ENCODE measurements around the gene MBOAT2. TPM values are rescaled to one million over a fixed set of nuclear protein-coding genes. Genes with fewer than 3 reads are reported as not detected.

MBOAT2 gene
- total and polyA plus RNA-seq, 2 donors (not counting 1 experiment from before 2014, with no cell fraction given): 0.24 to 1.3 TPM

DNA sequence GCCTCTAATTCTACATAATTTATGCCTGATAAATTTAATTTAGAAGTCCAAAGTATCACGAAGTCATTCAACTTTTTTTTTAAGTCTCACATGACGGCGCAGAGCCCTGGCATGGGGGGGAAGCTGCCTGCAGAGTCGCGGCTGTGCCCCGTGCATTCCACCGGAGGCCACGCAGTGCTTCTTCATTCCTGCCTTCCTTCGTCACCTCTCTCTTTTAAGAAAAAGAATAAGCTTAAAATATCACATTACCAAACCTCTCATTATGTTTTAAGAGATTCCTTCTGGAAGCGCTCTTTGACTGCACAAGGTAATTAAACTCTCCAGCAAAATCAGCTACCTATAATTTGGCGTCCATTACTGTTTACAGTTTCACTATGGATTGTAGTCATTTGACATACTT is 145.8 kb downstream of the MBOAT2 start:
- TF ChIP-seq, protein P1, sequence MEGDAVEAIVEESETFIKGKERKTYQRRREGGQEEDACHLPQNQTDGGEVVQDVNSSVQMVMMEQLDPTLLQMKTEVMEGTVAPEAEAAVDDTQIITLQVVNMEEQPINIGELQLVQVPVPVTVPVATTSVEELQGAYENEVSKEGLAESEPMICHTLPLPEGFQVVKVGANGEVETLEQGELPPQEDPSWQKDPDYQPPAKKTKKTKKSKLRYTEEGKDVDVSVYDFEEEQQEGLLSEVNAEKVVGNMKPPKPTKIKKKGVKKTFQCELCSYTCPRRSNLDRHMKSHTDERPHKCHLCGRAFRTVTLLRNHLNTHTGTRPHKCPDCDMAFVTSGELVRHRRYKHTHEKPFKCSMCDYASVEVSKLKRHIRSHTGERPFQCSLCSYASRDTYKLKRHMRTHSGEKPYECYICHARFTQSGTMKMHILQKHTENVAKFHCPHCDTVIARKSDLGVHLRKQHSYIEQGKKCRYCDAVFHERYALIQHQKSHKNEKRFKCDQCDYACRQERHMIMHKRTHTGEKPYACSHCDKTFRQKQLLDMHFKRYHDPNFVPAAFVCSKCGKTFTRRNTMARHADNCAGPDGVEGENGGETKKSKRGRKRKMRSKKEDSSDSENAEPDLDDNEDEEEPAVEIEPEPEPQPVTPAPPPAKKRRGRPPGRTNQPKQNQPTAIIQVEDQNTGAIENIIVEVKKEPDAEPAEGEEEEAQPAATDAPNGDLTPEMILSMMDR (IDR thresholded peaks at IDR 0.05): no peak
- no peak for TF ChIP-seq EZH2 (IDR thresholded peaks at IDR 0.05; ENCODE audit: borderline replicate concordance, insufficient read depth, low read depth, low read length, poor library complexity, severe bottlenecking)
- no peaks in the 10 kb centered on the region for H3K9me3 ChIP-seq (ENCODE audit: control extremely low read depth in 1 of 3, control insufficient read depth in 2 of 3, insufficient read depth in 1 of 3, low read length in 2 of 3)
- no peaks in the 10 kb centered on the region for H3K4me1 ChIP-seq (ENCODE audit: control insufficient read depth in 2 of 2, insufficient read depth in 2 of 2, low read length in 2 of 2)
- H3K4me2 ChIP-seq (replicated peaks; ENCODE audit: low read depth, low read length, poor library complexity, severe bottlenecking): no peak overlapping the region
- Mint-ChIP-seq H3K27me3 (no peaks in the 10 kb centered on the region), H3K9me3 (ENCODE audit: insufficient read depth) (no peaks in the 10 kb centered on the region), H3K4me1 (no peaks in the 10 kb centered on the region), H3K4me3 (no peak overlapping the region), H3K27ac (no peak overlapping the region)
- 98% methylated on average over 5 of the region's 11 CpGs for WGBS (ENCODE audit: insufficient coverage)
- DNase-seq (no peak), ATAC-seq (ENCODE audit: low read depth) (no peak)
- POLR2A ChIA-PET: no interaction called here
- H3K9ac ChIP-seq (ENCODE audit: low read length): no peak overlapping the region
- intact Hi-C loops (cut with micrococcal nuclease): no loop called here
- no peaks in the 10 kb centered on the region for H3K27me3 ChIP-seq (replicated peaks in 1 of 4; ENCODE audit: control extremely low read depth in 1 of 4, control insufficient read depth in 3 of 4, insufficient read depth in 4 of 4, low read length in 3 of 4)
- CTCF ChIA-PET: no interaction called here
- no peaks in the 10 kb centered on the region for H4K20me1 ChIP-seq (ENCODE audit: control insufficient read depth, insufficient read depth, low read length, poor library complexity, severe bottlenecking)
- H3K27ac ChIP-seq (ENCODE audit: low read length in 2 of 2): no peak overlapping the region
- no peak overlapping the region for H3K4me3 ChIP-seq (ENCODE audit: control extremely low read depth in 1 of 5, extremely low read depth in 1 of 5, insufficient read depth in 1 of 5, low read depth in 2 of 5, low read length in 4 of 5)
- H3K36me3 ChIP-seq (replicated peaks in 1 of 2; ENCODE audit: control extremely low read depth in 1 of 2, control insufficient read depth in 1 of 2, extremely low read depth in 1 of 2, insufficient read depth in 2 of 2, low read length in 1 of 2): peaks cover 0 to 1% of the 10 kb centered on the region in 2 experiments
- no peak overlapping the region for H2AFZ ChIP-seq (ENCODE audit: insufficient read depth, low read depth, low read length, poor library complexity, severe bottlenecking)
- H3K79me2 ChIP-seq (ENCODE audit: control insufficient read depth, insufficient read depth, low read length): no peaks in the 10 kb centered on the region

DNA sequence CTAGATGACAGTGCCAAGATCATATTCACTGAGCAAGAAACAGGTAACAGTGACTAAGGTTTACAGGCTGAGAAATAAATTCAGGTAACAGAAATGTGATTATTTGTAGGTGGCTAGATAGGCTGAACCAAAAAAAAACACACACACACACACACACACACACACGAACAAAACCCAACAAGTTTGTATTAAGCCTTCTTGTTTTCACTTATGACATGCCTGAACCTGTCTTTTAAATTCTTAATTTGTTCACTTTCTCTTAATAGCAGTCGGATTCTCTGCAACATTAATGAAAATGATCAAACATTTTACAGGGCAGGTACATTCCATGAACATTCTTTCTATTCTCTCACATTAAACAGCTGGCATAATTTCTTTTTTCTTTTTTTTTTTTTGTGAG is 147.3 kb downstream of the MBOAT2 start:
- Histone ChIP-seq H3K4me1 (ENCODE audit: control insufficient read depth in 2 of 2, insufficient read depth in 2 of 2, low read length in 2 of 2) (no peaks in the 10 kb centered on the region), H3K36me3 (replicated peaks in 1 of 2; ENCODE audit: control extremely low read depth in 1 of 2, control insufficient read depth in 1 of 2, extremely low read depth in 1 of 2, insufficient read depth in 2 of 2, low read length in 1 of 2) (peaks cover 0 to 1% of the 10 kb centered on the region in 2 experiments), H3K27ac (ENCODE audit: low read length in 2 of 2) (no peak overlapping the region), H3K4me2 (replicated peaks; ENCODE audit: low read depth, low read length, poor library complexity, severe bottlenecking) (no peak overlapping the region), H3K4me3 (ENCODE audit: control extremely low read depth in 1 of 5, extremely low read depth in 1 of 5, insufficient read depth in 1 of 5, low read depth in 2 of 5, low read length in 4 of 5) (no peak overlapping the region), H3K9ac (ENCODE audit: low read length) (no peak overlapping the region), H3K27me3 (replicated peaks in 1 of 4; ENCODE audit: control extremely low read depth in 1 of 4, control insufficient read depth in 3 of 4, insufficient read depth in 4 of 4, low read length in 3 of 4) (no peaks in the 10 kb centered on the region), H3K9me3 (ENCODE audit: control extremely low read depth in 1 of 3, control insufficient read depth in 2 of 3, insufficient read depth in 1 of 3, low read length in 2 of 3) (no peaks in the 10 kb centered on the region), H4K20me1 (ENCODE audit: control insufficient read depth, insufficient read depth, low read length, poor library complexity, severe bottlenecking) (no peaks in the 10 kb centered on the region), H2AFZ (ENCODE audit: insufficient read depth, low read depth, low read length, poor library complexity, severe bottlenecking) (no peak overlapping the region), H3K79me2 (ENCODE audit: control insufficient read depth, insufficient read depth, low read length) (no peaks in the 10 kb centered on the region)
- no peak for TF ChIP-seq EZH2 (IDR thresholded peaks at IDR 0.05; ENCODE audit: borderline replicate concordance, insufficient read depth, low read depth, low read length, poor library complexity, severe bottlenecking)
- TF ChIP-seq, protein P1 (IDR thresholded peaks at IDR 0.05): no peak
- 100% methylated on average over 1 of the region's 2 CpGs for WGBS (ENCODE audit: insufficient coverage)
- Mint-ChIP-seq H3K27ac (no peak overlapping the region), H3K4me1 (no peaks in the 10 kb centered on the region), H3K4me3 (no peak overlapping the region), H3K9me3 (ENCODE audit: insufficient read depth) (no peaks in the 10 kb centered on the region), H3K27me3 (no peaks in the 10 kb centered on the region)
- DNase-seq (no peak), ATAC-seq (ENCODE audit: low read depth) (no peak)
- intact Hi-C loops (cut with micrococcal nuclease): no loop called here
- ChIA-PET CTCF (no interaction called here), POLR2A (no interaction called here)

All from B cell (primary cell).